SJSA1 (cell line): ENCODE data around the gene CCR5. TPM values are rescaled to one million over a fixed set of nuclear protein-coding genes. Genes with fewer than 3 reads are reported as not detected.

Experiments
- DNase-seq, 2 experiments: peaks; one replicate each; pipeline ENCODE4 v3.0.0-alpha.2; 2015 to 2020; ENCODE audit warnings: low spot score in 2 of 2, low read depth in 1 of 2
- H3K27ac ChIP-seq: fragments of 250-450 bp; sonication (Bioruptor Pico); 2 replicates; pipeline ENCODE4 v1.5.1; 2020; ENCODE audit warnings: mild to moderate bottlenecking, moderate library complexity
- H3K27me3 ChIP-seq: fragments of 250-450 bp; sonication (Bioruptor Pico); replicated peaks from 2 replicates; pipeline ENCODE4 v1.5.1; 2020; ENCODE audit warnings: mild to moderate bottlenecking, moderate library complexity
- H3K36me3 ChIP-seq: fragments of 250-450 bp; sonication (Bioruptor Pico); 2 replicates; pipeline ENCODE4 v1.5.1; 2020; ENCODE audit warnings: mild to moderate bottlenecking
- H3K4me1 ChIP-seq: fragments of 250-450 bp; sonication (Bioruptor Pico); replicated peaks from 2 replicates; pipeline ENCODE4 v1.6.1; 2021; ENCODE audit warnings: mild to moderate bottlenecking
- H3K4me3 ChIP-seq: fragments of 250-450 bp; sonication (Bioruptor Pico); 2 replicates; pipeline ENCODE4 v1.5.1; 2020; ENCODE audit warnings: mild to moderate bottlenecking
- H3K9me3 ChIP-seq: fragments of 250-450 bp; sonication (Bioruptor Pico); replicated peaks from 2 replicates; pipeline ENCODE4 v1.5.1; 2020; ENCODE audit warnings: mild to moderate bottlenecking
- total RNA-seq: library from RNA; depleted of rRNA; stranded (reverse); fragments of >200 nt; shearing (Covaris generic); gene quantifications from 2 replicates; pipeline ENCODE4 v1.2.3, GENCODE V29; 2014; rRNA removed

CCR5 gene
- total RNA-seq, 1 experiment from 2014 or later, result not detected

GRCh38 chr3:46412786-46413298, 42.1 kb downstream of the CCR5 start:
- no peaks in the 10 kb centered on the region for H3K9me3 ChIP-seq
- no peak overlapping the region for H3K4me3 ChIP-seq
- no peak overlapping the region for H3K27ac ChIP-seq
- no peaks in the 10 kb centered on the region for H3K27me3 ChIP-seq
- H3K36me3 ChIP-seq, result no peaks in the 10 kb centered on the region
- no peak for DNase-seq
- peaks cover 11% of the 10 kb centered on the region for H3K4me1 ChIP-seq

- Histone ChIP-seq H3K27ac (no peak overlapping the region), H3K27me3 (no peaks in the 10 kb centered on the region), H3K4me3 (no peak overlapping the region), H3K4me1 (peaks cover 4% of the 10 kb centered on the region), H3K9me3 (no peaks in the 10 kb centered on the region), H3K36me3 (no peaks in the 10 kb centered on the region)
- DNase-seq, result no peak
Measured at GRCh38 chr3:46413951-46414350, 43.2 kb downstream of the CCR5 start.

DNA sequence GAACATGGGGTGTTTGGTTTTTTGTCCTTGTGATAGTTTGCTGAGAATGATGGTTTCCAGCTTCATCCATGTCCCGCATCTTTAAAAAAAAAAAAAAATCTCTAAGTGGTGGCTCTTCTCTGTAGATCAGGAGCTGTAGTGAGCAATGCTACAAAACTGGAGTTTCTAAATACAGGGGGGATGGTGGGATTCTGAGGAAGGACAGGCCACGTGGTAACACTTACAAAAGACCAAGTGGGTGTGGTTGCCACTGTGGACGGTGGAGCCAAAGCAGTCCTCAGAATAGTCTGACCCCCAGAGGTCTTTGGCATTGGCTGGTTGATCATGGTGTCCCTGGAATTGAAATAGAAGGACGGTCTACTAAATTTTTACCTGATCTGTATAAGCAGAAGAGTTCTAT, 44.0 kb downstream of the CCR5 start:
- Histone ChIP-seq H3K27ac (no peak overlapping the region), H3K36me3 (no peaks in the 10 kb centered on the region), H3K4me1 (peaks cover 4% of the 10 kb centered on the region), H3K9me3 (no peaks in the 10 kb centered on the region), H3K4me3 (no peak overlapping the region), H3K27me3 (no peaks in the 10 kb centered on the region)
- DNase-seq, result no peak

DNA sequence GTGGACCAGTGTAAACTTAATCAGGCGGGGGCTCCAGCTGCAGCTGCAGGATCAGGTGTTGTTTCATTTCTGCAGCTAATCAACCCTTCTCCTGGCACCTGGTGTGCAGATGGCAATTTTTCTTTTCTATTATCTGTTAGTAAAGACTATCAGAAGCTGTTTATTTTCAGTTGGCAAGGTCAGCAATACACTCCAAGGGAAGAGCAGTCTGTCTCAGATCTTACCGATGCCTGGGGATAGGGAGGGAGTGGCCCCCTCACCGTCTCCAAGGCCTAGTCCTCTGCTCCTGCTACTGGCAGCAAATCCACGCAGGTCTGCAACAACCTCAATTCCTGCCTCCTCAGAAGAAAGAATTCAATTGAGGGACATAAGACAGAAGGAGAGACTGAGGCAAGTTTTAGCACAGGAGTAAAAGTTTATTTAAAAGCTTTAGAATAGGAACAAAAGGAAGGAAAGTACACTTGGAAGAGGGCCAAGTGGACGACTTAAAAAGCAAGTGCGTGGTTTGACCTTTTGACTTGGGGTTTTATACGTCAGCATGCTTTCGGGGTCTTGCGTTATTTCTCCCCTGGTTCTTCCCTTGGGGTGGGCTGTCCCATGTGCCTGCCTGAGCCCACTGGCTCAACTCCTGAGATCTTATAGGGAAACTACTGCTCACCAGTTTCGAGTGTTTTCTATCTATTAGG, 45.5 kb downstream of the CCR5 start:
- no peak overlapping the region for H3K4me3 ChIP-seq
- peaks cover 4% of the 10 kb centered on the region for H3K4me1 ChIP-seq
- H3K36me3 ChIP-seq, result no peaks in the 10 kb centered on the region
- H3K27me3 ChIP-seq, result no peaks in the 10 kb centered on the region
- H3K9me3 ChIP-seq, result no peaks in the 10 kb centered on the region
- DNase-seq, result no peak
- H3K27ac ChIP-seq, result no peak overlapping the region

- no peak overlapping the region for H3K27ac ChIP-seq
- no peaks in the 10 kb centered on the region for H3K9me3 ChIP-seq
- H3K27me3 ChIP-seq, result no peaks in the 10 kb centered on the region
- peaks cover 4% of the 10 kb centered on the region for H3K4me1 ChIP-seq
- DNase-seq, result no peak
- no peaks in the 10 kb centered on the region for H3K36me3 ChIP-seq
- H3K4me3 ChIP-seq, result no peak overlapping the region
Measured at GRCh38 chr3:46416811-46417510, 46.2 kb downstream of the CCR5 start.

DNA sequence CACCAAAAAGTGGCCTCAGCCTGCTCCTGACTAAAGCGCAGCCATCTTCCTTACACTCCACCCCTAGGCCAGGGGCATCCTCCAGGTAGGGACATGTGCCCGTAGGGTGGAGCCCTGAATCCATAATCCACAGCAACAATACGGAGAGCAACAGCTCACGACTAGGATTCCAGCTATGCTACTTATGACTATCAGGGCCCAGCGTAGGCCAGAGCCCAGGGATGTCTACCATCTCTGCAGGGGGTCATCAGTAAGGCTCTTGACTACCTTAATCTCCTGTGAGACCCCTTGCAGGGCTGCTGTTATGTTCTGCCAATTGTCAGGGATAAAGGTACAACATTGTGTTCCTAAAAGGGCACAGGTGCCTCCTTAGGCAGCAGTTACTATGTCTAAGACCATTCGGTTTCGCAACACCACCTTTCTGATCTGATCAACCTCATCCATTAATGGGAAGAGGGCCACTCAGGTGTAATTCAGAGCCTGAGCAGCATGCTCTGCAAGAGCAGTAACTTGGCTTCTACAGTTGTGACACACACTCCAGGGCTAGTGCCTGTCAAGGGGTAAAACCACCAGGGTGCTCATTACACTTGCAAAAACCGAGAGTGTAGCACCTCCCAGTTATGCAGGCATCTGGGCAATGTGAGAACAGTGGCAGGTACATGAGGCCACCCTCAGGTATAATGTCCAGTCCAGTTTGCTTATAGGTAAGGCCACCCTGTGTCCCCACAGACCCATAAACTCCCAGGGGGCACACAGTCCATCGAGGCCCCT, 47.3 kb downstream of the CCR5 start:
- Histone ChIP-seq H3K27ac (no peak overlapping the region), H3K36me3 (no peaks in the 10 kb centered on the region), H3K9me3 (no peaks in the 10 kb centered on the region), H3K4me1 (peaks cover under 1% of the 10 kb centered on the region), H3K27me3 (no peaks in the 10 kb centered on the region), H3K4me3 (no peak overlapping the region)
- no peak for DNase-seq

DNA sequence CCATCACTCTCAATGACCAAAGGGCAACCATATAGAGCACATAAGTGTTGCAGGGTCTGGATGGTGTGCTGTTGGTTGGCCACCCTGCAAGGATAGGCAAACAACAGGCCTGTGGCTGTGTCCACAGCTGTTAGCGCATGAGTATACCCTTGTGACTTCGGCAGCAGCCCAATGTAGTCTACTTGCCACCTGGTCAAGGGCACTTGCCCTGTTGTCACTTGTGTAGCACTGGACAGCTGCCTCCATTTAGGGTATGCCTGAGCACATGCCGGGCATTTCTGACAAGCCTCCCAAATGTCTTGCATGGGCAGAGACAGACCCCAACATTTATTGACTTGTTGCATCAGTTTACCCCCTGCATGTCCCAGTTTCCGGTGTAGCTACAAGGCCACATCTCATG, 49.1 kb downstream of the CCR5 start:
- H3K27ac ChIP-seq, result no peak overlapping the region
- no peaks in the 10 kb centered on the region for H3K9me3 ChIP-seq
- H3K4me1 ChIP-seq, result no peaks in the 10 kb centered on the region
- DNase-seq, result no peak
- no peaks in the 10 kb centered on the region for H3K27me3 ChIP-seq
- H3K4me3 ChIP-seq, result no peak overlapping the region
- no peaks in the 10 kb centered on the region for H3K36me3 ChIP-seq

GRCh38 chr3:46420931-46421330, 50.2 kb downstream of the CCR5 start:
- DNase-seq, result no peak
- H3K4me1 ChIP-seq, result no peaks in the 10 kb centered on the region
- no peaks in the 10 kb centered on the region for H3K9me3 ChIP-seq
- no peak overlapping the region for H3K4me3 ChIP-seq
- no peak overlapping the region for H3K27ac ChIP-seq
- no peaks in the 10 kb centered on the region for H3K36me3 ChIP-seq
- H3K27me3 ChIP-seq, result no peaks in the 10 kb centered on the region

DNA sequence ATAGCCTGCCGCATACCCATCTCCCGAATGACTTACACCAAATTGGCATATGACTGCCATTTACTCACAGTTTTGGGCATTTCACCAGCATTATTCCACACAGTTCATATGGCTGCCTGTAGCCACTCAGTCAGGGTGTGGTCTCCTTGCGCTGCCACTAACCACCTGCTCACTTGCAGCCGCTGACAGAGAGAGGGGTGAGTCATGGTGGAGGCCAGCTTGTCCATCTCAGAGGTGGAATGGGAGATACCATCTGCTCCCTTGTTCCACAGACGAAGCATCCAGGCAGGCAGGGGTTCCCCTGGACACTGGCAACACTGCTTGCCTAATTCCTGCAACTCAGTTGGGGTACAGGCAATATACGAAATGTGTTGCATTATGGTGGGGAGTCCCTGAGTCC, 51.9 kb downstream of the CCR5 start:
- no peak overlapping the region for H3K27ac ChIP-seq
- H3K36me3 ChIP-seq, result no peaks in the 10 kb centered on the region
- H3K4me3 ChIP-seq, result no peak overlapping the region
- H3K9me3 ChIP-seq, result no peaks in the 10 kb centered on the region
- no peaks in the 10 kb centered on the region for H3K4me1 ChIP-seq
- no peaks in the 10 kb centered on the region for H3K27me3 ChIP-seq
- no peak for DNase-seq

- Histone ChIP-seq H3K9me3 (no peaks in the 10 kb centered on the region), H3K27me3 (no peaks in the 10 kb centered on the region), H3K4me1 (no peaks in the 10 kb centered on the region), H3K36me3 (no peaks in the 10 kb centered on the region), H3K4me3 (no peak overlapping the region), H3K27ac (no peak overlapping the region)
- no peak for DNase-seq
Measured at GRCh38 chr3:46423588-46423987, 52.8 kb downstream of the CCR5 start.

Other genes with a start within 250 kb of the CCR5 start
- 0.87 and 1.3 TPM in 2 replicates for gene CCR1, start 162.6 kb upstream of the CCR5 start, total RNA-seq
- 0.29 and 0.66 TPM in 2 replicates for gene CCR3, start 128.5 kb upstream of the CCR5 start, total RNA-seq
- not detected in 2 replicates for gene CCR2, start 16.8 kb upstream of the CCR5 start, total RNA-seq
- 0.97 TPM in 1 of 2 replicates, not detected in the other for gene CCRL2, start 36.3 kb downstream of the CCR5 start, total RNA-seq
- 0.08 TPM in 1 of 2 replicates, not detected in the other for gene LTF, start 94.0 kb downstream of the CCR5 start, total RNA-seq
- gene RTP3, start 127.0 kb downstream of the CCR5 start, total RNA-seq, result not detected in 2 replicates
- gene LRRC2, start 195.4 kb downstream of the CCR5 start, total RNA-seq, result 0.61 and 2.8 TPM in 2 replicates
- not detected in 2 replicates for gene FAM240A, start 241.6 kb downstream of the CCR5 start, total RNA-seq